H1 (cell line): Measurements from ENCODE around the gene OCIAD1. TPM values are rescaled to one million over a fixed set of nuclear protein-coding genes. Genes with fewer than 3 reads are reported as not detected.

Source experiments
- ASH2L ChIP-seq: fragments of 200-600, 300-600 bp; sonication (generic); IDR thresholded peaks from one replicate; pipeline ENCODE4 v1.7.1; 2017; ENCODE audit warnings: low read length
- EGR1 ChIP-seq: IDR thresholded peaks from 2 replicates; pipeline ENCODE4 v1.6.1; 2011; ENCODE audit warnings: low read depth, low read length, borderline replicate concordance
- SRF ChIP-seq: IDR thresholded peaks from 2 replicates; pipeline ENCODE4 v1.6.1; 2011; ENCODE audit warnings: mild to moderate bottlenecking, low read depth, low read length, moderate library complexity
- TEAD4 ChIP-seq: IDR thresholded peaks from 2 replicates; pipeline ENCODE4 v1.6.1; 2012; ENCODE audit warnings: low read depth, low read length, inconsistent platforms, mixed read lengths
- polyA plus RNA-seq, 7 experiments: library from polyadenylated mRNA; depleted of rRNA in 3 of 7; stranded (reverse) in 5 of 7; unstranded in 2 of 7; fragments of >200 nt in 5 of 7; fragments of 200-250 nt in 2 of 7; gene quantifications; 1 replicate in 5 of 7; 2 replicates in 1 of 7; 4 replicates in 1 of 7; pipeline versions ENCODE4 v1.2.1 to v1.2.3, GENCODE V29; 2011 to 2013; ENCODE audit warnings: missing spikeins in 2 of 7, mixed read lengths in 2 of 7
- total RNA-seq: library from RNA; stranded (reverse); fragmentation: NEBNext Ultra II Directional; extraction: Animal tissue kit (Norgen Biotek cat#: 25700); gene quantifications from 2 replicates; pipeline ENCODE4 v1.2.1, GENCODE V29; 2021
- TF ChIP-seq, protein P1 (sequence below): fragments of 300-600 bp; sonication (generic); IDR thresholded peaks from 2 replicates; pipeline ENCODE4 v1.7.1; 2012; ENCODE audit warnings: low read length, moderate library complexity, mild to moderate bottlenecking, inconsistent platforms; ENCODE audit not compliant: insufficient replicate concordance
- TF ChIP-seq, protein P2 (sequence below), 3 experiments: IDR thresholded peaks; 1 replicate in 2 of 3; 2 replicates in 1 of 3; pipeline versions ENCODE4 v1.5.1 to v1.6.1; 2011; ENCODE audit warnings: low read length in 3 of 3, mild to moderate bottlenecking in 3 of 3, inconsistent platforms in 2 of 3, low read depth in 1 of 3, moderate library complexity in 1 of 3; ENCODE audit not compliant: insufficient read depth in 1 of 3; ENCODE audit errors: control extremely low read depth in 1 of 3

OCIAD1 gene
- total and polyA plus RNA-seq, 2 of the 8 experiments (the other 6 are each of a cell fraction or from before 2014, with no cell fraction given), result 79.9 to 163 TPM

DNA sequence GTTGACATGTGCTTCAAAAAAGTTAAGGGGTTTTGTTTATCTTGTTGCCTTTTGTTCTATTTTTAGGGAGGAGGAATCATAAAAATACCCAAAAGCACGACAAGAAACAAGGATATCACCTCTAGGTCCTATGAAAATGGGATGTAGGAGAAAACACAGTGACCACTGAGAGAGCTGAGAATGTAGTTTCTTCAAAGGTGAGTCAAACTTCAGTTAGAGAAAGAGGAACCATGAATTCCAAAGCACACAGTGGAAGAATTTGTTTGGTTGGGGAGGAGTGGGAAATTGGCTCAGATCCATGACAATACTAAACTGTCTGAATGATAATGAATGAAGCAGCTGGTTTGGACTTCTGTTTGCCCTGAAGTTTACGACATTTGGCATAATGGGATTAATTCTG is 31.7 kb upstream of the OCIAD1 start (continued):
- TF ChIP-seq, protein P1, sequence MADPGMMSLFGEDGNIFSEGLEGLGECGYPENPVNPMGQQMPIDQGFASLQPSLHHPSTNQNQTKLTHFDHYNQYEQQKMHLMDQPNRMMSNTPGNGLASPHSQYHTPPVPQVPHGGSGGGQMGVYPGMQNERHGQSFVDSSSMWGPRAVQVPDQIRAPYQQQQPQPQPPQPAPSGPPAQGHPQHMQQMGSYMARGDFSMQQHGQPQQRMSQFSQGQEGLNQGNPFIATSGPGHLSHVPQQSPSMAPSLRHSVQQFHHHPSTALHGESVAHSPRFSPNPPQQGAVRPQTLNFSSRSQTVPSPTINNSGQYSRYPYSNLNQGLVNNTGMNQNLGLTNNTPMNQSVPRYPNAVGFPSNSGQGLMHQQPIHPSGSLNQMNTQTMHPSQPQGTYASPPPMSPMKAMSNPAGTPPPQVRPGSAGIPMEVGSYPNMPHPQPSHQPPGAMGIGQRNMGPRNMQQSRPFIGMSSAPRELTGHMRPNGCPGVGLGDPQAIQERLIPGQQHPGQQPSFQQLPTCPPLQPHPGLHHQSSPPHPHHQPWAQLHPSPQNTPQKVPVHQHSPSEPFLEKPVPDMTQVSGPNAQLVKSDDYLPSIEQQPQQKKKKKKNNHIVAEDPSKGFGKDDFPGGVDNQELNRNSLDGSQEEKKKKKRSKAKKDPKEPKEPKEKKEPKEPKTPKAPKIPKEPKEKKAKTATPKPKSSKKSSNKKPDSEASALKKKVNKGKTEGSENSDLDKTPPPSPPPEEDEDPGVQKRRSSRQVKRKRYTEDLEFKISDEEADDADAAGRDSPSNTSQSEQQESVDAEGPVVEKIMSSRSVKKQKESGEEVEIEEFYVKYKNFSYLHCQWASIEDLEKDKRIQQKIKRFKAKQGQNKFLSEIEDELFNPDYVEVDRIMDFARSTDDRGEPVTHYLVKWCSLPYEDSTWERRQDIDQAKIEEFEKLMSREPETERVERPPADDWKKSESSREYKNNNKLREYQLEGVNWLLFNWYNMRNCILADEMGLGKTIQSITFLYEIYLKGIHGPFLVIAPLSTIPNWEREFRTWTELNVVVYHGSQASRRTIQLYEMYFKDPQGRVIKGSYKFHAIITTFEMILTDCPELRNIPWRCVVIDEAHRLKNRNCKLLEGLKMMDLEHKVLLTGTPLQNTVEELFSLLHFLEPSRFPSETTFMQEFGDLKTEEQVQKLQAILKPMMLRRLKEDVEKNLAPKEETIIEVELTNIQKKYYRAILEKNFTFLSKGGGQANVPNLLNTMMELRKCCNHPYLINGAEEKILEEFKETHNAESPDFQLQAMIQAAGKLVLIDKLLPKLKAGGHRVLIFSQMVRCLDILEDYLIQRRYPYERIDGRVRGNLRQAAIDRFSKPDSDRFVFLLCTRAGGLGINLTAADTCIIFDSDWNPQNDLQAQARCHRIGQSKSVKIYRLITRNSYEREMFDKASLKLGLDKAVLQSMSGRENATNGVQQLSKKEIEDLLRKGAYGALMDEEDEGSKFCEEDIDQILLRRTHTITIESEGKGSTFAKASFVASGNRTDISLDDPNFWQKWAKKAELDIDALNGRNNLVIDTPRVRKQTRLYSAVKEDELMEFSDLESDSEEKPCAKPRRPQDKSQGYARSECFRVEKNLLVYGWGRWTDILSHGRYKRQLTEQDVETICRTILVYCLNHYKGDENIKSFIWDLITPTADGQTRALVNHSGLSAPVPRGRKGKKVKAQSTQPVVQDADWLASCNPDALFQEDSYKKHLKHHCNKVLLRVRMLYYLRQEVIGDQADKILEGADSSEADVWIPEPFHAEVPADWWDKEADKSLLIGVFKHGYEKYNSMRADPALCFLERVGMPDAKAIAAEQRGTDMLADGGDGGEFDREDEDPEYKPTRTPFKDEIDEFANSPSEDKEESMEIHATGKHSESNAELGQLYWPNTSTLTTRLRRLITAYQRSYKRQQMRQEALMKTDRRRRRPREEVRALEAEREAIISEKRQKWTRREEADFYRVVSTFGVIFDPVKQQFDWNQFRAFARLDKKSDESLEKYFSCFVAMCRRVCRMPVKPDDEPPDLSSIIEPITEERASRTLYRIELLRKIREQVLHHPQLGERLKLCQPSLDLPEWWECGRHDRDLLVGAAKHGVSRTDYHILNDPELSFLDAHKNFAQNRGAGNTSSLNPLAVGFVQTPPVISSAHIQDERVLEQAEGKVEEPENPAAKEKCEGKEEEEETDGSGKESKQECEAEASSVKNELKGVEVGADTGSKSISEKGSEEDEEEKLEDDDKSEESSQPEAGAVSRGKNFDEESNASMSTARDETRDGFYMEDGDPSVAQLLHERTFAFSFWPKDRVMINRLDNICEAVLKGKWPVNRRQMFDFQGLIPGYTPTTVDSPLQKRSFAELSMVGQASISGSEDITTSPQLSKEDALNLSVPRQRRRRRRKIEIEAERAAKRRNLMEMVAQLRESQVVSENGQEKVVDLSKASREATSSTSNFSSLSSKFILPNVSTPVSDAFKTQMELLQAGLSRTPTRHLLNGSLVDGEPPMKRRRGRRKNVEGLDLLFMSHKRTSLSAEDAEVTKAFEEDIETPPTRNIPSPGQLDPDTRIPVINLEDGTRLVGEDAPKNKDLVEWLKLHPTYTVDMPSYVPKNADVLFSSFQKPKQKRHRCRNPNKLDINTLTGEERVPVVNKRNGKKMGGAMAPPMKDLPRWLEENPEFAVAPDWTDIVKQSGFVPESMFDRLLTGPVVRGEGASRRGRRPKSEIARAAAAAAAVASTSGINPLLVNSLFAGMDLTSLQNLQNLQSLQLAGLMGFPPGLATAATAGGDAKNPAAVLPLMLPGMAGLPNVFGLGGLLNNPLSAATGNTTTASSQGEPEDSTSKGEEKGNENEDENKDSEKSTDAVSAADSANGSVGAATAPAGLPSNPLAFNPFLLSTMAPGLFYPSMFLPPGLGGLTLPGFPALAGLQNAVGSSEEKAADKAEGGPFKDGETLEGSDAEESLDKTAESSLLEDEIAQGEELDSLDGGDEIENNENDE, result no peak
- TF ChIP-seq SRF (no peak), ASH2L (no peak), EGR1 (no peak), TEAD4 (no peak)
- TF ChIP-seq, protein P2, sequence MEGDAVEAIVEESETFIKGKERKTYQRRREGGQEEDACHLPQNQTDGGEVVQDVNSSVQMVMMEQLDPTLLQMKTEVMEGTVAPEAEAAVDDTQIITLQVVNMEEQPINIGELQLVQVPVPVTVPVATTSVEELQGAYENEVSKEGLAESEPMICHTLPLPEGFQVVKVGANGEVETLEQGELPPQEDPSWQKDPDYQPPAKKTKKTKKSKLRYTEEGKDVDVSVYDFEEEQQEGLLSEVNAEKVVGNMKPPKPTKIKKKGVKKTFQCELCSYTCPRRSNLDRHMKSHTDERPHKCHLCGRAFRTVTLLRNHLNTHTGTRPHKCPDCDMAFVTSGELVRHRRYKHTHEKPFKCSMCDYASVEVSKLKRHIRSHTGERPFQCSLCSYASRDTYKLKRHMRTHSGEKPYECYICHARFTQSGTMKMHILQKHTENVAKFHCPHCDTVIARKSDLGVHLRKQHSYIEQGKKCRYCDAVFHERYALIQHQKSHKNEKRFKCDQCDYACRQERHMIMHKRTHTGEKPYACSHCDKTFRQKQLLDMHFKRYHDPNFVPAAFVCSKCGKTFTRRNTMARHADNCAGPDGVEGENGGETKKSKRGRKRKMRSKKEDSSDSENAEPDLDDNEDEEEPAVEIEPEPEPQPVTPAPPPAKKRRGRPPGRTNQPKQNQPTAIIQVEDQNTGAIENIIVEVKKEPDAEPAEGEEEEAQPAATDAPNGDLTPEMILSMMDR (IDR thresholded peaks at IDR 0.05; ENCODE audit: control extremely low read depth in 1 of 3, insufficient read depth in 1 of 3, low read depth in 1 of 3, low read length in 3 of 3), result no peak
